ENCODE results near the gene AGAP1. TPM values are rescaled to one million over a fixed set of nuclear protein-coding genes. Genes with fewer than 3 reads are reported as not detected.

The AGAP1 gene
- total RNA-seq, 1 donor from 2014 or later: 46.3 TPM

- Mint-ChIP-seq H3K36me3 (no peaks in the 10 kb centered on the region), H3K27me3 (no peaks in the 10 kb centered on the region), H3K27ac (peak overlapping the region; percentile 75), H3K4me1 (ENCODE audit: unreplicated experiment) (peaks cover 33% of the 10 kb centered on the region), H3K9me3 (no peaks in the 10 kb centered on the region), H3K4me3 (no peak overlapping the region)
- no peak for DNase-seq (ENCODE audit: extremely low spot score, unreplicated experiment)
- TF ChIP-seq CTCF (conservative IDR thresholded peaks at IDR 0.05): no peak
Observed at GRCh38 chr2:235541838-235542549, 48.2 kb downstream of the AGAP1 start.

- H3K36me3 Mint-ChIP-seq: no peaks in the 10 kb centered on the region
- no peaks in the 10 kb centered on the region for H3K9me3 Mint-ChIP-seq
- peaks cover 28% of the 10 kb centered on the region for H3K4me1 Mint-ChIP-seq (ENCODE audit: unreplicated experiment)
- TF ChIP-seq CTCF (conservative IDR thresholded peaks at IDR 0.05): no peak
- no peaks in the 10 kb centered on the region for H3K27me3 Mint-ChIP-seq
- H3K27ac Mint-ChIP-seq: peak overlapping the region; percentile 75
- no peak for DNase-seq (ENCODE audit: extremely low spot score, unreplicated experiment)
- no peak overlapping the region for H3K4me3 Mint-ChIP-seq
Observed at GRCh38 chr2:235542733-235543127, 48.9 kb downstream of the AGAP1 start.

- Mint-ChIP-seq H3K4me1 (ENCODE audit: unreplicated experiment) (peaks cover 29% of the 10 kb centered on the region), H3K27ac (peak overlapping the region; percentile 75), H3K36me3 (no peaks in the 10 kb centered on the region), H3K4me3 (no peak overlapping the region), H3K9me3 (no peaks in the 10 kb centered on the region), H3K27me3 (no peaks in the 10 kb centered on the region)
- TF ChIP-seq CTCF (conservative IDR thresholded peaks at IDR 0.05): no peak
- no peak for DNase-seq (ENCODE audit: extremely low spot score, unreplicated experiment)
Observed at GRCh38 chr2:235543128-235543750, 49.4 kb downstream of the AGAP1 start.

- no peak for DNase-seq (ENCODE audit: extremely low spot score, unreplicated experiment)
- Mint-ChIP-seq H3K9me3 (no peaks in the 10 kb centered on the region), H3K4me3 (peak overlapping the region; percentile 61), H3K4me1 (ENCODE audit: unreplicated experiment) (peaks cover 29% of the 10 kb centered on the region), H3K27ac (peak overlapping the region; percentile 88), H3K36me3 (no peaks in the 10 kb centered on the region), H3K27me3 (no peaks in the 10 kb centered on the region)
- no peak for TF ChIP-seq CTCF (conservative IDR thresholded peaks at IDR 0.05)
Observed at GRCh38 chr2:235543851-235544688, 50.2 kb downstream of the AGAP1 start.

GRCh38 chr2:235544689-235544969 lies 50.8 kb downstream of the AGAP1 start:
- H3K27me3 Mint-ChIP-seq: no peaks in the 10 kb centered on the region
- H3K4me3 Mint-ChIP-seq: peak overlapping the region; percentile 61
- no peaks in the 10 kb centered on the region for H3K9me3 Mint-ChIP-seq
- H3K27ac Mint-ChIP-seq: peak overlapping the region; percentile 88
- no peak for DNase-seq (ENCODE audit: extremely low spot score, unreplicated experiment)
- H3K36me3 Mint-ChIP-seq: no peaks in the 10 kb centered on the region
- no peak for TF ChIP-seq CTCF (conservative IDR thresholded peaks at IDR 0.05)
- peaks cover 29% of the 10 kb centered on the region for H3K4me1 Mint-ChIP-seq (ENCODE audit: unreplicated experiment)

Measured in type B pancreatic cell (in vitro differentiated cells).